MM.1S (cell line): ENCODE data around the gene RASL12.

ENCODE experiments used
- DNase-seq: peaks from one replicate; pipeline ENCODE4 v3.0.0-alpha.2; 2015
- H2AFZ ChIP-seq: fragments of 300-600 bp; sonication (generic); 2 replicates; pipeline ENCODE4 v1.6.0; 2016; ENCODE audit warnings: antibody characterized with exemption, low read length
- H3F3A ChIP-seq: fragments of 300-600 bp; sonication (generic); 2 replicates; pipeline ENCODE4 v1.6.1; 2016; ENCODE audit warnings: mild to moderate bottlenecking, antibody characterized with exemption, low read length, moderate library complexity, mixed read lengths; ENCODE audit not compliant: insufficient read depth
- H3K27ac ChIP-seq: fragments of 300-600 bp; sonication (generic); 2 replicates; pipeline ENCODE4 v1.5.1; 2016; ENCODE audit warnings: mild to moderate bottlenecking, low read length
- H3K27me3 ChIP-seq: fragments of 300-600 bp; sonication (generic); replicated peaks from 2 replicates; pipeline ENCODE4 v1.6.0; 2016; ENCODE audit warnings: low read length; ENCODE audit not compliant: insufficient read depth
- H3K36me3 ChIP-seq: fragments of 300-600 bp; sonication (generic); replicated peaks from 2 replicates; pipeline ENCODE4 v1.6.1; 2016; ENCODE audit warnings: mild to moderate bottlenecking, low read length, mixed read lengths; ENCODE audit not compliant: insufficient read depth
- H3K4me1 ChIP-seq: fragments of 300-600 bp; sonication (generic); 2 replicates; pipeline ENCODE4 v1.6.1; 2016; ENCODE audit warnings: low read length, mixed read lengths
- H3K4me2 ChIP-seq: fragments of 300-600 bp; sonication (generic); 2 replicates; pipeline ENCODE4 v1.6.0; 2016; ENCODE audit warnings: low read depth, low read length
- H3K4me3 ChIP-seq: fragments of 300-600 bp; sonication (generic); 2 replicates; pipeline ENCODE4 v1.5.1; 2016; ENCODE audit warnings: low read length, mixed read lengths
- H3K79me2 ChIP-seq: fragments of 300-600 bp; sonication (generic); 2 replicates; pipeline ENCODE4 v1.6.1; 2016; ENCODE audit warnings: mixed run types, low read length, mixed read lengths
- H3K9ac ChIP-seq: fragments of 300-600 bp; sonication (generic); 2 replicates; pipeline ENCODE4 v1.6.1; 2016; ENCODE audit warnings: low read length, mixed read lengths
- H3K9me2 ChIP-seq: fragments of 300-600 bp; sonication (generic); replicated peaks from 2 replicates; pipeline ENCODE4 v1.6.1; 2016; ENCODE audit warnings: mild to moderate bottlenecking, low read length, mixed read lengths; ENCODE audit not compliant: insufficient read depth
- H3K9me3 ChIP-seq: fragments of 300-600 bp; sonication (generic); replicated peaks from 2 replicates; pipeline ENCODE4 v1.6.1; 2016; ENCODE audit warnings: mild to moderate bottlenecking, low read length, mixed read lengths; ENCODE audit not compliant: insufficient read depth
- H4K20me1 ChIP-seq: fragments of 300-600 bp; sonication (generic); 2 replicates; pipeline ENCODE4 v1.6.1; 2016; ENCODE audit warnings: mild to moderate bottlenecking, low read length, moderate library complexity, mixed read lengths; ENCODE audit not compliant: insufficient read depth
- EZH2 ChIP-seq: fragments of 300-600 bp; sonication (generic); optimal IDR thresholded peaks from 2 replicates; pipeline ENCODE3; 2017; ENCODE audit warnings: low read depth, mild to moderate bottlenecking, antibody characterized with exemption, low read length, mixed read lengths
- EZH2phosphoT487 ChIP-seq: fragments of 300-600 bp; sonication (generic); IDR thresholded peaks from 2 replicates; pipeline ENCODE4 v1.6.1; 2018; ENCODE audit warnings: antibody characterized with exemption, low read length
- TF ChIP-seq, protein P1 (sequence below): fragments of 300-600 bp; sonication (generic); IDR thresholded peaks from 2 replicates; pipeline ENCODE4 v1.5.1; 2016; ENCODE audit warnings: antibody characterized with exemption, low read length, mixed read lengths

The RASL12 gene

DNA sequence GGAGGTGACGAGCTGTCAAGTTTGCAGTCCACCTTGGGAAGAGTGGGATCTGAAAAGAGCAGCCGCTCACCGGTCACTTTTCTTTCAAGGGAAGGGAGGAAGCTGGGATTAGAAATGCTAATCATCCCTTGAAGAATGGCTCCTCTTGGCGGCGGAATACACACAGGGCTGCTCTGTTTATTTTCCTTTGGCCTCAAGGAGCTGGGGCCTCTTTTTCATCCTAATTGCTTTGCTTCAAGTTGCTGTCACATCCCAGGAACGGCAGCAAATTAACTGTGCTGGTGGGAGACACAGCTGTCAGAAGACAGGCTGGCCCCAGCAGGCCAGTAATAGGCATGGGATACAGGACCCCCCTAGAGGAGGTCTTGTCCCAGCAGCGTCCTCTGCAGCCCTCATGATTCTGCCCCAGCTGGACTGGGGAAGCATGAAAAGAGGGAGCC is 15.5 kb upstream of the RASL12 start:
- no peak for DNase-seq
- H3K79me2 ChIP-seq = no peaks in the 10 kb centered on the region
- no peak overlapping the region for H3K9ac ChIP-seq
- H3K9me2 ChIP-seq = no peaks in the 10 kb centered on the region
- H4K20me1 ChIP-seq = no peaks in the 10 kb centered on the region
- no peak overlapping the region for H3K27ac ChIP-seq
- no peak overlapping the region for H3K4me3 ChIP-seq
- no peak overlapping the region for H3K4me2 ChIP-seq
- 0 out of 2 replicates have a peak, but pooled peaks cover 3% of the 10 kb centered on the region for H3K27me3 ChIP-seq
- TF ChIP-seq, protein P1, sequence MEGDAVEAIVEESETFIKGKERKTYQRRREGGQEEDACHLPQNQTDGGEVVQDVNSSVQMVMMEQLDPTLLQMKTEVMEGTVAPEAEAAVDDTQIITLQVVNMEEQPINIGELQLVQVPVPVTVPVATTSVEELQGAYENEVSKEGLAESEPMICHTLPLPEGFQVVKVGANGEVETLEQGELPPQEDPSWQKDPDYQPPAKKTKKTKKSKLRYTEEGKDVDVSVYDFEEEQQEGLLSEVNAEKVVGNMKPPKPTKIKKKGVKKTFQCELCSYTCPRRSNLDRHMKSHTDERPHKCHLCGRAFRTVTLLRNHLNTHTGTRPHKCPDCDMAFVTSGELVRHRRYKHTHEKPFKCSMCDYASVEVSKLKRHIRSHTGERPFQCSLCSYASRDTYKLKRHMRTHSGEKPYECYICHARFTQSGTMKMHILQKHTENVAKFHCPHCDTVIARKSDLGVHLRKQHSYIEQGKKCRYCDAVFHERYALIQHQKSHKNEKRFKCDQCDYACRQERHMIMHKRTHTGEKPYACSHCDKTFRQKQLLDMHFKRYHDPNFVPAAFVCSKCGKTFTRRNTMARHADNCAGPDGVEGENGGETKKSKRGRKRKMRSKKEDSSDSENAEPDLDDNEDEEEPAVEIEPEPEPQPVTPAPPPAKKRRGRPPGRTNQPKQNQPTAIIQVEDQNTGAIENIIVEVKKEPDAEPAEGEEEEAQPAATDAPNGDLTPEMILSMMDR = no peak
- TF ChIP-seq EZH2phosphoT487 = no peak
- TF ChIP-seq EZH2 = no peak
- no peaks in the 10 kb centered on the region for H3F3A ChIP-seq
- no peaks in the 10 kb centered on the region for H3K9me3 ChIP-seq
- H2AFZ ChIP-seq = no peak overlapping the region
- H3K36me3 ChIP-seq = no peaks in the 10 kb centered on the region
- H3K4me1 ChIP-seq = no peaks in the 10 kb centered on the region

DNA sequence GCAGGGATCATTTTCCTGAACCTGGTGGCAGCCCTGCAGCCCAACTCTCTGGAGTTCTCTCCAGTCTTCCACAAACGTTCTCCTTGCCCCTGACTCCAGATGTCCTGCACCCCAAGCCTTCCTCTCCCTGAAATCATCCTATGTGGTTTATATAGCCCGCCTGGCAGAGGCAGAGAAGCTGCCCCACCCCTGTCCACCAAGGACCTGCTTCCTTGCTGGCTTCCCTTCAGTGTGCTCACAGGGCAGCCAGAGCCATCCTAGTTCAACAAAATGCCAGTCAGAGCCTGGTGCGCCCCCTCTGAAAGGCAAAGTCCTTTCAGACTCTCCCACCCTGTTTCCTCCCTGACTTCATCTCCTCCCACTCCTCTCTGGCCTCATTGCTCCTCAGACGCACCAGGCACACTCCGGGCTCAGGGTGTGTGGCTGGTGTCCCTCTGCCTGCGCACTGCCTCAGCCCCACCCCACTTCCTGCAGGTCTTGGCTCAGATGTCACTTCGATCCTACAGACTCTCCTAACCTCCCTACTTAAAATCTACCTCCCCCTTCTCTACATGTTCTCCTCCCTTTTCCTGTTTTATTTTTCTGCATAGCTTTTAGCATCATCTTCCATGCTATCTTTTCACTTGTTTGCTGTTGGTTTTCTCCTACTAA is 14.6 kb upstream of the RASL12 start:
- H2AFZ ChIP-seq = no peak overlapping the region
- no peak for TF ChIP-seq EZH2phosphoT487
- TF ChIP-seq, protein P1 = no peak
- TF ChIP-seq EZH2 = no peak
- H3K9me2 ChIP-seq = no peaks in the 10 kb centered on the region
- H3K4me1 ChIP-seq = no peaks in the 10 kb centered on the region
- no peak overlapping the region for H3K4me2 ChIP-seq
- no peak overlapping the region for H3K27ac ChIP-seq
- DNase-seq = no peak
- H3K27me3 ChIP-seq = 0 out of 2 replicates have a peak, but pooled peaks cover 3% of the 10 kb centered on the region
- H3K4me3 ChIP-seq = no peak overlapping the region
- no peaks in the 10 kb centered on the region for H3K36me3 ChIP-seq
- no peaks in the 10 kb centered on the region for H3K79me2 ChIP-seq
- no peaks in the 10 kb centered on the region for H3F3A ChIP-seq
- H3K9me3 ChIP-seq = no peaks in the 10 kb centered on the region
- no peak overlapping the region for H3K9ac ChIP-seq
- no peaks in the 10 kb centered on the region for H4K20me1 ChIP-seq

DNA sequence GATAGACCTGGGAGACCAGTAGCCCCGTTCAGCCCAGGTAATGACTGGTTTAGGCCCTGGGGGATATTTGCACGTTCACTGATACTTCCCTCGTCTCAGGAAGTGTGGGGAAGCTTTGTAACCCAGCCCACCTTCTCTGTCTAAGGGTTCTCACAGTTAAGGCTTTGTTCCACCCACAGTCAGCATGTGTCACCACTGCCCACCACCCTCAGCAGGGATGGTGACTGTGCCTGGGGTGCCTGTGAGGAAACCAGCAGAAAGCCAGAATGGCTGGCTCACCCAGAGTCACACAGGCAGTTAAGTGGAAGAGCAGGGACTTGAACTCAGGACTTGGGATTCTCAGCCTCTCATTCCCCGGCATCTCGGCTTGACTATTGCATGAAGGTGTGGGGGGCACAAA is 14.0 kb upstream of the RASL12 start:
- DNase-seq = no peak
- no peaks in the 10 kb centered on the region for H4K20me1 ChIP-seq
- no peaks in the 10 kb centered on the region for H3K9me3 ChIP-seq
- no peak overlapping the region for H3K27ac ChIP-seq
- 0 out of 2 replicates have a peak, but pooled peaks cover 3% of the 10 kb centered on the region for H3K27me3 ChIP-seq
- H3K9me2 ChIP-seq = no peaks in the 10 kb centered on the region
- no peaks in the 10 kb centered on the region for H3F3A ChIP-seq
- no peaks in the 10 kb centered on the region for H3K4me1 ChIP-seq
- no peaks in the 10 kb centered on the region for H3K79me2 ChIP-seq
- no peak overlapping the region for H2AFZ ChIP-seq
- H3K36me3 ChIP-seq = no peaks in the 10 kb centered on the region
- H3K4me2 ChIP-seq = no peak overlapping the region
- TF ChIP-seq EZH2 (no peak), EZH2phosphoT487 (no peak)
- TF ChIP-seq, protein P1 = no peak
- no peak overlapping the region for H3K9ac ChIP-seq
- no peak overlapping the region for H3K4me3 ChIP-seq
